Hindlimb muscle (tissue), 1 donor: Measurements from ENCODE around the gene ANO7. TPM values are rescaled to one million over a fixed set of nuclear protein-coding genes. Genes with fewer than 3 reads are reported as not detected.

Experiments
- DNase-seq: peaks from one replicate; pipeline ENCODE4 v3.0.0-alpha.2; 2013
- polyA plus RNA-seq: library from polyadenylated mRNA; unstranded; fragments of 120-200 nt; gene quantifications from one replicate; pipeline ENCODE4 v1.2.1, GENCODE V29; 2013; ENCODE audit not compliant: insufficient read length

The ANO7 gene
- polyA plus RNA-seq, 1 donor = 1.1 TPM

DNA sequence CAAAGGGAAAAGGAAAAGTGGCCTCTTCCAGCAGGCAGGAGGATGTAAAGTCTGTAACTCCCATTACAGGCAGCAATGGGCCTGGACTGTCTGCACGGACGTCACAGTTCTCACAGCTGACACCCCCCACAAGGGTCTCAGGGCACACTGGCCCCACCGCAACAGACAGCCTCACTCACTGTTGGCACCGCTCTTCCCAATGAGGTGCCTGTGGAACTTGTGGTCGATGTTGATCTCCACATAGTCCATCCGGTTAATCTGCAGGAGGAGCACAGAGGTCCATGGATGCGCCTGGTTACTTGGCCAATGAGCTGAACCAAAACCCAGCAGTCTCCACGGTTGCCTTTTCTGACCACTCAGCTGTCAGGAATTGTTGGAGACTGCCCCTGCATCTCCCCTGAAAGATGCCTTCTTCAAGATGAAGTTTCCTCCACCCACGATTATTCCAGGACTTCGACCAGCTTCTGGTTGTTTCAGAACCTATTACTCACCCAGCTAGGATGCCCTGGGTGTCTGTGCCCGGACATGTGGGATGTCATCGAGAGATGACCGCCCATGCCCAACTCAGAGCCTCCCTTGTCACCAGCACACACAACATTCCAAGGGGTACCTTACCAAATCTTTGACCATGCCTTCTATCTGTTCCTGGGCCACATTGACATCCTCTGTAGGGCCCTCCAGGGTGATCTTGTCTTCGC, 64.5 kb downstream of the ANO7 start:
- no peak for DNase-seq

DNA sequence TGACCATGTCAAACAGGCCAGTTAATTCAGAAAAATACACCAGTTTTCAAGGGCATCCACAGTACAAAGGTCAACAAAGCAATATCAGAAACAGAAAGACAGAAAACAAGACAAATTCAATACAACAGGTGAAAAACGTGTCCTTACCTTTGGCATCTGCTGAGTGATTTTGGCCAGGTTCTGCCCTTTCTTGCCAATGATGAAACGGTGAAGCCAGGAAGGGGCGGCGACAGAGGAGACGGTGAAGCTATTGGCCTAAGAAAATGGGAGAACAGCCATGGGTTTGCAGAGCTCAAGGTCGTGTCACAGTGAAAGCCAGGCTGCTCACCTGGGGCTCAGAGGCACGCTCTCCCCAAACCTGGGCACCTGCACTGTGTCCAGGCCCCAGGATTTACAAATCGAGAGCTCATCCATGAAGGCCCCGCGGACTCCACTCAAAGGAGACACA, 66.5 kb downstream of the ANO7 start:
- DNase-seq = no peak

DNA sequence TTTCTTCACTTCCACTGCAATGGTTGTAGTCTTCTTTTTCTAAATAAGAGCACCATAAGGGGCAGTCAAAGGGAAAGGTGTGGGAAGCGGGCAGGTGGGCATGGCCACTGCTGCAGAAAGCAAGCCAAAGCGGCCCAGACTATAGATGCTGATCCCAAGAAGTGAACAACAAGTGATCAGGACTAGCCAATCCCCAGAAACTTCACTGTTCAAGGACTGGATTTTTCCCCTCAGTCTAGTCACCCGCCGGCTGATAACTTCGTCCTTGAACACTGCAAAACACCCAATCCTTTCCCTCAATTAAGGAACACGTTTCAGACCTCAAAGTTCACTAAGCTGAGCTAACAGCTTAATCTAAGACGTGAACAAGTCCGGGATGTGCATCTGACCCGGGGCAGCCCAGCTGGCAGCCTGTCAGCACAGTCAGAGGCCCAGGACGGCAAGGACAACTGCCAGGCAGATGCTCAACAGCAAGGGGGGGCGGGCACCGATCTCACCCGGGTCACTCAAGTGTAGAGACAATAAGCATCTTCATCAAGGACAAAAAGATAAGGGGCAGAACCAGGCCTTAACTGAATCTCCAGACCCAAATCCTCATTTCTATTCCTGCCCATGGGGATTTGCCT, 67.2 kb downstream of the ANO7 start:
- no peak for DNase-seq

DNA sequence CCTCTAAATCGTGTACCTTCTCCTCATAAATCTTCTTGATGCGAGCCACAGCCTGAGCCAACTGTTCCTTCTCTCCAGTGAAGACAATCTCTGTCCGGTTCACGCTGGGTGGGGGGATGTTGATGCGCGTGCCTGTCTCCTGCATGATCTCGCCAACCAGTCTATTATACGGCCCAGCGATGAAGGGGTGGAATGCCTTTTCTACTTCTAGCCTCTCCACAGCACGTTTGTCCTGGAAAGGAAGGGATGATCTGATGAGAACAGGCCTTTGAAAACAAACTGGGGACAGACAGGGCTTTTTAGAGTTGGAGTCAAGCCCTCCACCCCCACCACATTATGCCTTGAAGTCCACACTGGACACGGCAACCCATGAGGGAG, 67.7 kb downstream of the ANO7 start:
- DNase-seq = no peak

- no peak for DNase-seq
These were observed 69.0 kb downstream of the ANO7 start for GRCh38 chr2:241257419-241258032.

DNA sequence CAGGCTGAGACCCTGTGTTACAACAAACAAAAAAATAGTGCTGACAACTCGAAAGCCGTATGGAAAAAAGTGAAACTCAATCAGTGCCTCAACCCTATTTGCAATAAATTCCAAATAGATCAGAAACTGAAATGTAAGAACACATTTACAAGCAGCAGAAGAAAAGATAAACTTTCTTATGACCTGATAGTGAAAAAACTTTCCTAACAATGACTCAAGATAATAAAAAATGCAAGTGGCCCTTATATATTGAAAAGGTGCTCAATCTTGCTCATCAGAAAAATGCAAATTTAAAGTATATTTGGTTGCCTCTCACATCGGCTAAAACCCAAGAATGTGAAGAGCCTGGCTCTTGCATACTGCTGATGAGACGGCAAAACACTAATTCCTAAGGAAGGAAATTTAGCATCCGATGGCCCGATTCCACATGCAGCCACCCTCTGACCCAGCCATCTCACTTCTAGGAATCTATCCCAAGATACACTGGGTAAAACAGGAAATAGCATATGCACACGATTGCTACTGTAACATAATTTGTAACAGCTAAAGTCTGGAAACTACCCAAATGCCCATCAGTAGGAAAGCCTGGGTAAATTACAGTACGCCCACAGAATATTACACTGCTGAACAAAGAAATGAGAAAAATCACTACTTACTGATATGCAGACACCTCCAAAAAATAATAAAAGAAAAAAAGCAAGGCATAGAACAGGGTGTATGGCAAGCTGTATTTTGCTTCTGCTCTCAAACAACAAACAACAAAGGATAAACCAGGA, 70.2 kb downstream of the ANO7 start:
- DNase-seq = no peak

DNA sequence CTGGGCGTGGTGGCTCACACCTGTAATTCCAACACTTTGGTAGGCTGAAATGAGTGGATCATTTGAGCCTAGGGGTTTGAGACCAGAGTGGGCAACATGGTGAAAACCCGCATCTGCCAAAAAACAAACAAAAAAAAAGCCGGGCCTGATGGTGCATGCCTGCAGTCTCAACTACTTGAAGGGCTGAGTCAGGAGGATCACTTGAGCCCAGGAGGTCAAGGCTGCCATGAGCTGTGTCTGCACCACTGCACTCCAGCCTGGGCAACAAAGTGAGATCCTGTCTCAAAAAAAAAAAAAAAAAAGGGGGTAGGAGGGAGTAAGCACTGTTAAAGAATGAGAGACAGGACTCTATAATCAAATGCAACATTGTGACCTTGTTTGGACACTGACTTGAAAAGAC, 72.4 kb downstream of the ANO7 start:
- DNase-seq = no peak

GRCh38 chr2:241261628-241262027, 73.2 kb downstream of the ANO7 start:
- no peak for DNase-seq

DNA sequence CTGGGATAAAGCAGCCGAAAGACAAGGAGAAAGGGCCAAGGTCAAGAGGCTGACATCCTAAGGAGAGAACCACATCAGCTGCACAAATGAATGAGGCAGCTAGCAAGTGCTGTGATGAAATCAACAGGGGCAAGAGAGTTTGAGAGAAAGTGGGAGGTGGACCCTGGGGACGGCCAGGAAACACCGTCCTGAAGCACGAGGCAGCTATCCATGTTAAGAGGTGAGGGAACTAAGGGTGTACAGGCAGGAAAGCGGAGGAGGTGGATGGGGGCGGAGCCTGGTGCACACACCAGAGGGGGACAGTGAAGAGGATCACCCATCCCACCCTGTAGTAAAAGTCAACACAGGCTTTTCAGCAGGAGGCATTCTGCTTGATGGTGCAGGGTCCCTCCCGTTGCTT, 74.6 kb downstream of the ANO7 start:
- no peak for DNase-seq

- no peak for DNase-seq
These were observed 77.0 kb downstream of the ANO7 start for GRCh38 chr2:241265506-241265905.

DNA sequence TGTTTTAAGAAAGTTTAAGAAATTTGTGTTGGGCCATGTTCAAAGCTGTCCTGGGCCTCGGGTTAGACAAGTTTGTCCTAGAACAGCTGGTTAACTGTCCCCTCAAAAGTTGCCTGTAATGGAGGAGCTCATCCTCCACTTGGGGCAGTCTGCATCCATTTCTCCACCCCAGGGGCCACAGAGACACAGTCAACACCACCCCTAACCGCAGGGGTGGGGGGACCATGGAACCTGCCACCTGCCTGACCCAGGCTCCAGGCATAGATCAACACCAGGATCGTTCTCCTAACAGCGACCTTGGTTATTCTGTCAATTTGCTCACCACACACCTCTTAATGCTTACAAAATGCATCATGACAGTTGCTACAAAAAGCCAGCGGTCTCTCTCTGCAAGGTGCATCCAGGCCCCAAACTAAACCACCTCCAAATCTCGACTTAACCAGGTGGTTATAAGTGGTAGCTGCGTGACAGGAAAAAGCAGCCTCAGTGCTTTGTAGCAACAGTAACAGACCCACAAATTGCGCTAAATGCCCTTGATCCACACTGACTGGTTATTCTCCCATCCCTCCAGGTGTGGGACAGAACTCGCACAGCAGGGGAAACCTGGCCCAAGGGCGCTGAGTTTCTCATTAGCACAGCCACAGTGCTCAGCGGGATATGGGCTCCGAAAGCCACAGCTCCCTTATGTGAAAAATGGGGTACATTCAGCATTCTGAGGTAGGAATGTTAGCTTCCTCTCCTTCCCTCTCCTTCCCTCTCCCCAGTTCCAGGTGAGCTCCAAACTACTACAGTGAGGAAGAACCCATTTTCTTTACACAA, 79.0 kb downstream of the ANO7 start:
- DNase-seq = no peak

DNA sequence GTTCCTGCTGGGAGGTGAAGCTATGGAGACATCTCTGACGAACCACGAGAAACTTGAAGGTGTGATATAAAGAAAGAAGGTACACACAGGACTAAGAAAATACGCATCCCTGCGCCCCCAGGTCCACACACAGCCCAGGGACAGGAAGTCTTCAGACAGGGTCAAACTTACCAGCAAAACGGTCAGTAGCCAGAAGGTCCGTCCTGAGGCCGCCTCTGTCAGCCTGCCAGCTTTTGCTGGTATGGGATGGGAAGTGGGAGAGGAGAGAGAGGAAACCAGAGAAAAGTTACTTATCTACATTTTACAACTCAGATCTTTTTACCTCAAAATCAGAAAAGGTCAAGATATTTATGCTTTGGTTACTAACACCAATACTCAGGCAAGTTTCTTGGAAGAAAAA, 79.8 kb downstream of the ANO7 start:
- DNase-seq = no peak

- DNase-seq = no peak
These were observed 80.4 kb downstream of the ANO7 start for GRCh38 chr2:241268716-241269445.

- DNase-seq = no peak
These were observed 81.4 kb downstream of the ANO7 start for GRCh38 chr2:241269707-241270520.

DNA sequence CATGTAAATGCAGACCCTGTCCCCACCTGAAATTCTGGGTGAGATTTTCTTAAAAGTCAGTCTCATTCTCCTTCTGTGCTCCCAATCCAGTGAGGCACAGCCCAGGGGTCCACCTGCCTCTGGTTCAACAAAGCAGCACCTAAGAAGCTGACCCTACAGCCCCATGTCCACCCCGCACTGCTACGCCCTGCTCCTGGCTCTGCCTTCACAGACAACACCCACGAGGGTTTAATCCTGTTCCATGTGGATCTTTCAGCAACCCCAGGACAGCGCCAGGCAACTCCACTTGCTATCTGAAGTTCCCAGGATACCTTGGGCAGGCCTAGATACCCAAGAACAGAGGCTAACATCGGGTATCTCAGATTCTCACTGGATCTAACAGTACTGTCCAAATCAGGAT, 82.1 kb downstream of the ANO7 start:
- DNase-seq = no peak

DNA sequence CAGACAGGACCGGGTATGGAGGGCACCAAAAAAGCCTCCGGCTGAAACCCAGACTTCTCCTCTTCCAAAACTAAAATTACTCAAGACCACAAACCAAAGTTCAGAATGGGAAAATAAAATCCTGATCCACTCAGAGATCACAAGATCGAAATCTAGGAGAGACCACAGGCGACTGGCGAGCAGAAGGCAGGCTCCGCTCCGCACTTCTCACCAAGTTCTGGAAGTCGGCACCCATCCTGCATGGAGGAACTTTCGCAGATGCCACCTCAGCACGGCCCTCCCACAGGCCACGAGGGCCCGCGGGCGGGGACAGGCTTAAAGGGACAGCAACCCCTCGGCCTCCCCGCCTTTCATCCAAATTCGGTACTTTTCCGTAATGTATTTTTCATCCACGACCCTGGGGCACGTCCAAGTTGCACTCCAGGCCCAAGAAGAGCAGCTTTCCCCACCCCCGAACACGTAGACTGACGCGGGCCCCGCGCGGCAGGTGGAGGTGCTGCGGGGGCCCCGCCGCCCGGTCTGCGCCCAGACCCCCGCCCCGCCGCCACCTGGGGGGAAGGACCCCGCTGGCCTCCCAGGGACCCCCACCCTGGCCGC, 83.3 kb downstream of the ANO7 start:
- peak; percentile 87 for DNase-seq

GRCh38 chr2:241272303-241273209, 84.1 kb downstream of the ANO7 start:
- peak; percentile 76 for DNase-seq

DNA sequence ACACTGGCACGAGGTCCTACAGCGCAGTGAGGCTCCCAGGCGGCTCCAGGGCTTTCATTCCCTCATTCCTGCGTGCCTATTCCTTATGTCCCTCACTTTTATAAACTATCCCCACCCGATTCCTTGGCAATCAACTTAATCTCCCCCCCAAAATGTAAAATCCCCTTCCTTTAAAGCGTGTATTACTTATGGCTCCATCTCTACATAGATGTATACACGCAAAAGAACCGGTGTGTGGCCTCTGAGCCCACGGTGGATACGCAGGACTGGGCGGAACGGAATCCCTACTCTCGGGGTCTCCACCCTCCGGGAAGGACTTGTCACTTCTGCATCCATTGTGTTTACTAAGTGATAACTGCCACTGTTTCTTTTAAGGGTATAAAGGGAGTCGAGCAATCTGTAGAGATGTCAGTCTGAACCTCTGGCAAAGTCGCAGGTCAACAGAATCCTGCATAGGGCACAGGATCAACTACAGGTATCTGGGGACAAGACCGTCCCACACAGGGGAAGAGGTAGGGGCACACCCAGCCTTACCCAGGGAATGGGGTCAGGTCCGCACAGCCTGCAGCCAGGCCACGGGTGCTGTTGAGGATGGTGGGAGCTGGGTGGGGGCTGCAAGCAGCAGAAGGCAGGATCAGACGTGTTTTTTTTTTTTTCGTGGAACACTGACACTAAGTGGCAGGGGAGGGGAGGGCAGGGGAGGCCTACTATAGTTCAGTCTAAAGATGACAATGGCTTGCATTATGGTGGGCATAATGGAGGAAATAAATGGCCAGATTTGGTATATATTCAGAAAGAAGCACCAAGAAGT, 84.9 kb downstream of the ANO7 start:
- DNase-seq = no peak
